Natural killer cell (primary cell): ENCODE measurements around the gene KLK15. TPM values are rescaled to one million over a fixed set of nuclear protein-coding genes. Genes with fewer than 3 reads are reported as not detected.

Experiments
- ATAC-seq, 3 donors: fragments of 150-1000 bp in 2 of 3; fragments of 200-7000 bp in 1 of 3; cut with Tn5 transposase; 1 replicate in 1 of 3; 2 replicates in 2 of 3; pipeline ENCODE4 v1.10.0; 2021; ENCODE audit warnings: mild to moderate bottlenecking in 2 of 3, moderate library complexity in 2 of 3
- DNase-seq, 2 donors: peaks; one replicate each; pipeline versions ENCODE4 v3.0.0 to v3.0.0-alpha.2; 2013 to 2021; ENCODE audit warnings: mixed read lengths in 1 of 2
- H3K27ac ChIP-seq: one replicate; pipeline ENCODE4 v1.5.1; 2013; ENCODE audit warnings: mild to moderate bottlenecking, low read length
- H3K27me3 ChIP-seq: one replicate; pipeline ENCODE4 v1.6.1; 2013; ENCODE audit warnings: low read length; ENCODE audit not compliant: control insufficient read depth, insufficient read depth
- H3K36me3 ChIP-seq: one replicate; pipeline ENCODE4 v1.6.1; 2013; ENCODE audit warnings: low read length; ENCODE audit not compliant: control insufficient read depth, insufficient read depth
- H3K4me1 ChIP-seq: one replicate; pipeline ENCODE4 v1.6.1; 2013; ENCODE audit warnings: low read length; ENCODE audit not compliant: control insufficient read depth, insufficient read depth
- H3K4me3 ChIP-seq: one replicate; pipeline ENCODE4 v1.5.1; 2013; ENCODE audit warnings: low read length
- H3K9me3 ChIP-seq: one replicate; pipeline ENCODE4 v1.6.1; 2013; ENCODE audit warnings: low read length; ENCODE audit not compliant: control insufficient read depth, insufficient read depth
- H3K27ac Mint-ChIP-seq, 2 donors: one replicate each; pipeline ENCODE4 v1.8.0; 2022; ENCODE audit warnings: mild to moderate bottlenecking in 2 of 2, mixed read lengths in 2 of 2, moderate library complexity in 1 of 2
- H3K27me3 Mint-ChIP-seq, 2 donors: one replicate each; pipeline ENCODE4 v1.8.0; 2022; ENCODE audit warnings: low read depth in 2 of 2, mixed read lengths in 2 of 2
- H3K36me3 Mint-ChIP-seq: one replicate; pipeline ENCODE4 v1.8.0; 2022; ENCODE audit warnings: mixed read lengths
- H3K4me1 Mint-ChIP-seq, 2 donors: one replicate each; pipeline ENCODE4 v1.8.0; 2022; ENCODE audit warnings: mixed read lengths in 2 of 2
- H3K4me3 Mint-ChIP-seq: one replicate; pipeline ENCODE4 v1.8.0; 2022; ENCODE audit warnings: mild to moderate bottlenecking, moderate library complexity, mixed read lengths
- H3K9me3 Mint-ChIP-seq, 2 donors: one replicate each; pipeline ENCODE4 v1.8.0; 2022; ENCODE audit warnings: mixed read lengths in 2 of 2
- CTCF ChIP-seq: fragments of 200-600 bp; IDR thresholded peaks from one replicate; pipeline ENCODE4 v1.8.0; 2022; ENCODE audit warnings: antibody characterized with exemption
- WGBS: methylation state at CpG from one replicate; pipeline ENCODE4 v1.1.7; 2013; ENCODE audit warnings: missing lambda C conversion rate; ENCODE audit not compliant: insufficient coverage; 5-methylcytosine and 5-hydroxymethylcytosine counted together
- intact Hi-C: fragments of 100-400 bp; cut with micrococcal nuclease; formaldehyde crosslinking; loops from one replicate; pipeline ENCODE4 v1.14.2; 2022
- total RNA-seq, 4 donors: library from RNA; stranded (reverse); fragments of 120-200 nt in 1 of 4; gene quantifications; one replicate each; pipeline versions ENCODE4 v1.2.3 to v1.2.4, GENCODE V29; 2013 to 2022

The KLK15 gene
- total RNA-seq, 3 donors from 2014 or later (not counting 1 experiment from before 2014, with no cell fraction given): not detected

DNA sequence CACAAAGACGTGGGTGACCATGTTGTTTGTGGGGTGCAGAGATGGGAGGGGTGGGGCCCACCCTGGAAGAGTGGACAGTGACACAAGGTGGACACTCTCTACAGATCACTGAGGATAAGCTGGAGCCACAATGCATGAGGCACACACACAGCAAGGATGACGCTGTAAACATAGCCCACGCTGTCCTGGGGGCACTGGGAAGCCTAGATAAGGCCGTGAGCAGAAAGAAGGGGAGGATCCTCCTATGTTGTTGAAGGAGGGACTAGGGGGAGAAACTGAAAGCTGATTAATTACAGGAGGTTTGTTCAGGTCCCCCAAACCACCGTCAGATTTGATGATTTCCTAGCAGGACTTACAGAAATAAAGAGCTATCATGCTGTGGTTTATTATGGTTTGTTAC, 45.5 kb upstream of the KLK15 start:
- no peak overlapping the region for H3K4me3 ChIP-seq
- peaks cover 3% of the 10 kb centered on the region for H3K27me3 ChIP-seq
- ATAC-seq: no peak
- H3K4me3 Mint-ChIP-seq: no peak overlapping the region
- H3K27ac ChIP-seq: no peak overlapping the region
- no peaks in the 10 kb centered on the region for H3K36me3 Mint-ChIP-seq
- H3K27me3 Mint-ChIP-seq: peaks cover 8 to 23% of the 10 kb centered on the region in 2 donors
- H3K27ac Mint-ChIP-seq: no peak overlapping the region
- WGBS: 65% methylated on average over 5 of the region's 5 CpGs
- H3K9me3 Mint-ChIP-seq: no peaks in the 10 kb centered on the region
- no peaks in the 10 kb centered on the region for H3K4me1 Mint-ChIP-seq
- DNase-seq: no peak
- no peak for TF ChIP-seq CTCF
- no peaks in the 10 kb centered on the region for H3K9me3 ChIP-seq
- intact Hi-C loops: no loop called here
- no peaks in the 10 kb centered on the region for H3K36me3 ChIP-seq
- no peaks in the 10 kb centered on the region for H3K4me1 ChIP-seq

DNA sequence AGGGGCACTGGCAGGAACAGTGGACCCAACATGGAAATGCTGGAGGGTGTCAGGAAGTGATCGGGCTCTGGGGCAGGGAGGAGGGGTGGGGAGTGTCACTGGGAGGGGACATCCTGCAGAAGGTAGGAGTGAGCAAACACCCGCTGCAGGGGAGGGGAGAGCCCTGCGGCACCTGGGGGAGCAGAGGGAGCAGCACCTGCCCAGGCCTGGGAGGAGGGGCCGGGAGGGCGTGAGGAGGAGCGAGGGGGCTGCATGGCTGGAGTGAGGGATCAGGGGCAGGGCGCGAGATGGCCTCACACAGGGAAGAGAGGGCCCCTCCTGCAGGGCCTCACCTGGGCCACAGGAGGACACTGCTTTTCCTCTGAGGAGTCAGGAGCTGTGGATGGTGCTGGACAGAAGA, 44.0 kb upstream of the KLK15 start:
- Mint-ChIP-seq H3K36me3 (no peaks in the 10 kb centered on the region), H3K4me3 (no peak overlapping the region), H3K27me3 (peaks cover 10 to 14% of the 10 kb centered on the region in 2 donors), H3K4me1 (no peaks in the 10 kb centered on the region), H3K27ac (no peak overlapping the region), H3K9me3 (no peaks in the 10 kb centered on the region)
- Histone ChIP-seq H3K36me3 (no peaks in the 10 kb centered on the region), H3K4me1 (no peaks in the 10 kb centered on the region), H3K27me3 (peaks cover 3% of the 10 kb centered on the region), H3K4me3 (no peak overlapping the region), H3K9me3 (no peaks in the 10 kb centered on the region), H3K27ac (no peak overlapping the region)
- intact Hi-C loops: no loop called here
- DNase-seq (no peak), ATAC-seq (no peak)
- 35% methylated on average over 8 of the region's 8 CpGs for WGBS
- TF ChIP-seq CTCF: no peak

DNA sequence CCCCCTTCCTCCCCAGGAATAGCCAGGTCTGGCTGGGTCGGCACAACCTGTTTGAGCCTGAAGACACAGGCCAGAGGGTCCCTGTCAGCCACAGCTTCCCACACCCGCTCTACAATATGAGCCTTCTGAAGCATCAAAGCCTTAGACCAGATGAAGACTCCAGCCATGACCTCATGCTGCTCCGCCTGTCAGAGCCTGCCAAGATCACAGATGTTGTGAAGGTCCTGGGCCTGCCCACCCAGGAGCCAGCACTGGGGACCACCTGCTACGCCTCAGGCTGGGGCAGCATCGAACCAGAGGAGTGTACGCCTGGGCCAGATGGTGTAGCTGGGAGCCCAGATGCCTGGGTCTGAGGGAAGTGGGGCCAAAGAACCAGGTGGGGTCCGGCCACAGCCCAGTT, 43.1 kb upstream of the KLK15 start:
- peaks cover 13 to 16% of the 10 kb centered on the region in 2 donors for H3K27me3 Mint-ChIP-seq
- H3K36me3 Mint-ChIP-seq: no peaks in the 10 kb centered on the region
- H3K36me3 ChIP-seq: no peaks in the 10 kb centered on the region
- ATAC-seq: no peak
- peaks cover 3% of the 10 kb centered on the region for H3K27me3 ChIP-seq
- H3K4me1 ChIP-seq: no peaks in the 10 kb centered on the region
- no peak overlapping the region for H3K27ac ChIP-seq
- H3K4me3 ChIP-seq: no peak overlapping the region
- H3K4me3 Mint-ChIP-seq: no peak overlapping the region
- TF ChIP-seq CTCF: no peak
- no peaks in the 10 kb centered on the region for H3K9me3 Mint-ChIP-seq
- no peak overlapping the region for H3K27ac Mint-ChIP-seq
- WGBS: 80% methylated on average over 7 of the region's 7 CpGs
- no peaks in the 10 kb centered on the region for H3K4me1 Mint-ChIP-seq
- intact Hi-C loops: no loop called here
- no peak for DNase-seq
- H3K9me3 ChIP-seq: no peaks in the 10 kb centered on the region

GRCh38 chr19:50875795-50876422, 42.5 kb upstream of the KLK15 start:
- peaks cover 18 to 20% of the 10 kb centered on the region in 2 donors for H3K27me3 Mint-ChIP-seq
- no peaks in the 10 kb centered on the region for H3K4me1 Mint-ChIP-seq
- no peak overlapping the region for H3K27ac ChIP-seq
- WGBS: 33% methylated on average over 8 of the region's 9 CpGs
- H3K4me3 Mint-ChIP-seq: no peak overlapping the region
- H3K27ac Mint-ChIP-seq: no peak overlapping the region
- H3K36me3 Mint-ChIP-seq: no peaks in the 10 kb centered on the region
- no peaks in the 10 kb centered on the region for H3K9me3 ChIP-seq
- ATAC-seq (no peak), DNase-seq (no peak)
- H3K27me3 ChIP-seq: peaks cover 3% of the 10 kb centered on the region
- H3K4me3 ChIP-seq: no peak overlapping the region
- H3K36me3 ChIP-seq: no peaks in the 10 kb centered on the region
- no peak for TF ChIP-seq CTCF
- H3K4me1 ChIP-seq: no peaks in the 10 kb centered on the region
- H3K9me3 Mint-ChIP-seq: no peaks in the 10 kb centered on the region
- intact Hi-C loops: no loop called here
